Measurements from ENCODE around the gene RPS28.

RPS28 gene

DNA sequence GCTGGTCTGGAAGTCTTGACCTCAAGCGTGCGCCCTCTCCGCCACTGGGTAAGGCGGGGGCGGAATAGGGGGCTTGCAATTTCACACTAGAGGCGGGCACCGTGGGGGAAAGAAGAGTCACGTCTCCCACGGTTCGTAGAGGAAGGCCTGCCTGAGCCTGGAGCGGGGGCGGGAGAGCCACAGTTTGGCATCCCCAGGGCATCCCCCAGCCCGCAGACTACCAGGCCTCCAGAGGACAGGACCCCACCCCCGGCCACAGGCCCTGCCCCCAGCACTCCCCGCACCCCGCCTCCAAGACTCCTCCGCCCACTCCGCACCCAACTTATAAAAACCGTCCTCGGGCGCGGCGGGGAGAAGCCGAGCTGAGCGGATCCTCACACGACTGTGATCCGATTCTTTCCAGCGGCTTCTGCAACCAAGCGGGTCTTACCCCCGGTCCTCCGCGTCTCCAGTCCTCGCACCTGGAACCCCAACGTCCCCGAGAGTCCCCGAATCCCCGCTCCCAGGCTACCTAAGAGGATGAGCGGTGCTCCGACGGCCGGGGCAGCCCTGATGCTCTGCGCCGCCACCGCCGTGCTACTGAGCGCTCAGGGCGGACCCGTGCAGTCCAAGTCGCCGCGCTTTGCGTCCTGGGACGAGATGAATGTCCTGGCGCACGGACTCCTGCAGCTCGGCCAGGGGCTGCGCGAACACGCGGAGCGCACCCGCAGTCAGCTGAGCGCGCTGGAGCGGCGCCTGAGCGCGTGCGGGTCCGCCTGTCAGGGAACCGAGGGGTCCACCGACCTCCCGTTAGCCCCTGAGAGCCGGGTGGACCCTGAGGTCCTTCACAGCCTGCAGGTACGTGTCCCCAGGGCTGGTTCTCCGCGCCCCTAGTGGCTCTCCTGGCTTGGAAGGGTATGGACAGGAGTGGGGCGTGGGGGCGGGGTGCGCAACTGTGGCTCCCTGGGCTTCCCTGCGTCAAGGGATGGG, 42.8 kb downstream of the RPS28 start, which contains the start of gene ANGPTL4:
TSS of gene ANGPTL4 (plus strand) at position 353 of the 969 bp plus-strand sequence. CDS start at position 520, 167 bp downstream.
- DNase-seq (ENCODE audit: low read depth), result peak; percentile 81
- TF ChIP-seq, protein P1, sequence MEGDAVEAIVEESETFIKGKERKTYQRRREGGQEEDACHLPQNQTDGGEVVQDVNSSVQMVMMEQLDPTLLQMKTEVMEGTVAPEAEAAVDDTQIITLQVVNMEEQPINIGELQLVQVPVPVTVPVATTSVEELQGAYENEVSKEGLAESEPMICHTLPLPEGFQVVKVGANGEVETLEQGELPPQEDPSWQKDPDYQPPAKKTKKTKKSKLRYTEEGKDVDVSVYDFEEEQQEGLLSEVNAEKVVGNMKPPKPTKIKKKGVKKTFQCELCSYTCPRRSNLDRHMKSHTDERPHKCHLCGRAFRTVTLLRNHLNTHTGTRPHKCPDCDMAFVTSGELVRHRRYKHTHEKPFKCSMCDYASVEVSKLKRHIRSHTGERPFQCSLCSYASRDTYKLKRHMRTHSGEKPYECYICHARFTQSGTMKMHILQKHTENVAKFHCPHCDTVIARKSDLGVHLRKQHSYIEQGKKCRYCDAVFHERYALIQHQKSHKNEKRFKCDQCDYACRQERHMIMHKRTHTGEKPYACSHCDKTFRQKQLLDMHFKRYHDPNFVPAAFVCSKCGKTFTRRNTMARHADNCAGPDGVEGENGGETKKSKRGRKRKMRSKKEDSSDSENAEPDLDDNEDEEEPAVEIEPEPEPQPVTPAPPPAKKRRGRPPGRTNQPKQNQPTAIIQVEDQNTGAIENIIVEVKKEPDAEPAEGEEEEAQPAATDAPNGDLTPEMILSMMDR (conservative IDR thresholded peaks at IDR 0.05; ENCODE audit: low read depth, low read length), result peak; percentile 31
- H3K4me3 ChIP-seq (ENCODE audit: low read depth, low read length), result peak within 1 kb of the TSS; percentile 71

DNA sequence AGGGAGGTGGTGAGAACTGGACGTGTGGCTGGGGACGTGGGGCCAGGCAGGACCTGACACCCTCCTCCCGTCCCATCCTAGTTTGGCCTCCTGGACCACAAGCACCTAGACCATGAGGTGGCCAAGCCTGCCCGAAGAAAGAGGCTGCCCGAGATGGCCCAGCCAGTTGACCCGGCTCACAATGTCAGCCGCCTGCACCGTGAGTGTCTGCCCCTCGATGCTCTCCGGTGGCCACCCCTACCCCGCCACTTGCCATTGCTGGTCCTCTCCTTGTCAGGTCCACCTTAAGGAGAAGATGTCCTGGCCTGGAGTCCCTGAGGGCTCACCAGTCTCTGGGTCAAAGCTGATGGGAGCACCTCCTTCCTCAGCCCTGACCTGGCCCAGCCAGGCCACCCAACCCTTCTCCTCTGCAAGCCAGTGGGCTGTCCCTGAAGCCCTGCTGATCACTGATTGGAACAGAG, 44.9 kb downstream of the RPS28 start:
- H3K4me3 ChIP-seq (ENCODE audit: low read depth, low read length), result no peak overlapping the region
- DNase-seq (ENCODE audit: low read depth), result no peak
- TF ChIP-seq, protein P1 (conservative IDR thresholded peaks at IDR 0.05; ENCODE audit: low read depth, low read length), result no peak

DNA sequence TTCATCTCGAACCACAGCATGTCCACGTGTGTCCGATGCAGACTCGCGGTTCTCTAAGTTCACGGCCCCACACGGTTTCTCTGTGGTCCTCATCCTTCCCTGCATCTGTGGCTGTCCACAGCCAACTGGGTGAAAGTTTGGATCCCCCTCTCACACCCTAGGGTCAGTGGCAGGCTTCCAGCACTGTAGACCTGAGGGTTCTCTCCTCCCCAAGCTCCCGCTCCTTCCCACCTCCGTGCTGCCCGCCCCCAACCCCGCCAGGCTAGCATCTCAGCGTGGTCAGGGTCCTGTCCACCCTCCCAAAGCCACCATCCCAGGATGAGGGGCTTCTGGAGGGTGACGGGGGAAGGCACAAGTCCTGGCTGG, 45.6 kb downstream of the RPS28 start:
- DNase-seq (ENCODE audit: low read depth), result peak; percentile 89
- H3K4me3 ChIP-seq (ENCODE audit: low read depth, low read length), result peak overlapping the region; percentile 36
- TF ChIP-seq, protein P1 (conservative IDR thresholded peaks at IDR 0.05; ENCODE audit: low read depth, low read length), result no peak

DNA sequence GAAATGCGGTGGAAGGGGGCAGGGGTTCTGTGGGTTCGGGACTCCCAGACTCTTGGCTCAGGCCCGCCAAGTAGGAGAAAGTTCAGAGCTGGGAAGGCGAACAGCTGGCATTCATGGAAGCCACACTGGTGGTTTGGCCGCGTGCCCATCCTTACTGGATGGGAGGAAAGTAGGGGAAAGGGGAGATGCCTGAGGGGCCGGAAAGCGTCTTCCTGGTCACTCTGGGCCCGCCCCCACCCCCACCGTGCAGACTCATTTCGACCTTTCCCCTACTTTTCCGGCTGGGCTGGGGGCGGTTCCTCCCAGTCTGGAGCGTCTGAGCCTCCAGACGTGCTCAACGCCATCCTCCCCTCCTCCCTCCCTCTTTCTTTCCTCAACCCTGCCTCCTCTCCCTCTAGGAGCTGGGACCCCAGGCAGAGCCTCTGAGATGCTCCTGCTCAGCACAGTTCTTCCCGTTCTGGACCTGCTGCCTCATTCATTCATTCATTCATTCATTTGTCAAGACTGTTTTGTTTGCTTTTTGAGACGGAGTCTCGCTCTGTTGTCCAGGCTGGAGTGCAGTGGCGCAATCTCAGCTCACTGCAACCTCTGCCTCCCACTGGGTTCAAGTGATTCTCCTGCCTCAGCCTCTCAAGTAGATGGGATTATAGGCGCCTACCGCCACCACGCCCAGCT, 46.2 kb downstream of the RPS28 start:
- DNase-seq (ENCODE audit: low read depth), result peak; percentile 99
- peak overlapping the region; percentile 36 for H3K4me3 ChIP-seq (ENCODE audit: low read depth, low read length)
- TF ChIP-seq, protein P1 (conservative IDR thresholded peaks at IDR 0.05; ENCODE audit: low read depth, low read length), result no peak

DNA sequence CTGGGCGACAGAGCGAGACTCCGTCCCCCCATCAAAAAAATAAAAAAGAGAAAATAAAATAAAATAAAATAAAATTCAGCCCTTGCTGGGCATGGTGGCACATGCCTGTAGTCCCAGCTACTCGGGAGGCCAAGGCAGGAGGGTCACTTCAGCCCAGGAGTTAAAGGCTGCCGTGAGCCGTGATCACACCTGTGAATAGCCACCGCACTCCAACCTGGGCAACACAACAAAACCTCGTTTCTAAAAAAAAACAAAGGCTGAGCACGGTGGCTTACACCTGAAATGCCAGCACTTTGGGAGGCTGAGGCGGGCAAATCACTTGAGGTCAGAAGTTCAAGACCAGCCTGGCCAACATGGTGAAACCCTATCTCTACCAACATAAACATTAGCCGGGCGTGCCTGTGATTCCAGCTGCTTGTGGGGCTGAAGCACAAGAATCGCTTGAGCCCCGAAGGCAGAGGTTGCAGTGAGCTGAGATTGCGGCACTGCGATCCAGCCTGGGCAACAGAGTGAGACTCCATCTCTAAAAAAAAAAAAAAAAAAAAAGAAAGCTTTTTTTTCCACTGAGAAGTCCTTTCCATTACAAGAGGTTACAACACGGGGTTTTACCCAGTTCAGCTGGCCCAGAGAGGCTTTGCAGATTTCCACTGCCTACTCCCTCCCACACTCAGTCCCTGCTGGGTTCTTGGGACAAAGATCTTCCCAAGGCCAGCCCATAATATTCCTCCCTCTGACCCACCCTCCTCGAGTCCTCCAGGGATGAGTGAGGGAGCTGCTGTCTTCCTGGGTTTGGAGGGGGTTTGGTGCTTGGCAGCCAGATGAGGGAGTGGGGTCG, 49.1 kb downstream of the RPS28 start:
- no peak overlapping the region for H3K4me3 ChIP-seq (ENCODE audit: low read depth, low read length)
- TF ChIP-seq, protein P1 (conservative IDR thresholded peaks at IDR 0.05; ENCODE audit: low read depth, low read length), result no peak
- peak; percentile 49 for DNase-seq (ENCODE audit: low read depth)

DNA sequence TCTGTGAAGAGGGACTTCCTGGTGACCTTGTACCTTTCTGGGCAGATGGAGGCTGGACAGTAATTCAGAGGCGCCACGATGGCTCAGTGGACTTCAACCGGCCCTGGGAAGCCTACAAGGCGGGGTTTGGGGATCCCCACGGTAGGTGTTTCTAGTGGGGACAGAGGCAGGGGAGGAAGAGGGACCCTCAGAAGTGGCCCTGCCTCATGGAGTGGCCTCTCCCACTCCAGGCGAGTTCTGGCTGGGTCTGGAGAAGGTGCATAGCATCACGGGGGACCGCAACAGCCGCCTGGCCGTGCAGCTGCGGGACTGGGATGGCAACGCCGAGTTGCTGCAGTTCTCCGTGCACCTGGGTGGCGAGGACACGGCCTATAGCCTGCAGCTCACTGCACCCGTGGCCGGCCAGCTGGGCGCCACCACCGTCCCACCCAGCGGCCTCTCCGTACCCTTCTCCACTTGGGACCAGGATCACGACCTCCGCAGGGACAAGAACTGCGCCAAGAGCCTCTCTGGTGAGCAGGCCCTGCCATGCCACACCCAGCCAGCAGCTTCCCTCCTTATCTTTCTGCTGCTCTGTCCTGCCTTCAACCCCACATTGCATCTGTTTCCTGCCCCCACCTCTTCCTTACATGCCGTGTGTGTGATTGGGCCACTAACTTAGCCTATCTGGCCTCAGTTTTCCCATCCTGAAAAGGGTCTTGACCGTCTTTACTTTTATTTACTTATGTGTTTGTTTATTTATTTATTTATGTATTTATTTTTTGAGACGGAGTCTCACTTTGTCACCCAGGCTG, 49.9 kb downstream of the RPS28 start:
- H3K4me3 ChIP-seq (ENCODE audit: low read depth, low read length), result no peak overlapping the region
- no peak for DNase-seq (ENCODE audit: low read depth)
- TF ChIP-seq, protein P1 (conservative IDR thresholded peaks at IDR 0.05; ENCODE audit: low read depth, low read length), result no peak

All from choroid plexus epithelial cell (primary cell).